GM23248 (cell line): ENCODE measurements around the gene SH3GL1. TPM values are rescaled to one million over a fixed set of nuclear protein-coding genes. Genes with fewer than 3 reads are reported as not detected.
A peak's percentile ranks its signal among the peaks of the same experiment; 100 is the strongest.
"Not testable (repeated sequence)": the region's sequence is repeated elsewhere in the genome, so short reads cannot be mapped to it uniquely, and the experiment has no call there.

ENCODE experiments used
- DNase-seq: peaks from one replicate; pipeline ENCODE4 v3.0.0-alpha.2; 2015
- H2AFZ ChIP-seq: fragments of 200-600 bp; sonication (generic); 2 replicates; pipeline ENCODE4 v1.6.1; 2016; ENCODE audit warnings: antibody characterized with exemption
- H3F3A ChIP-seq: fragments of 200-600 bp; sonication (generic); 2 replicates; pipeline ENCODE4 v1.6.1; 2016; ENCODE audit warnings: mild to moderate bottlenecking, antibody characterized with exemption, mixed run types; ENCODE audit not compliant: insufficient read depth
- H3K27ac ChIP-seq: fragments of 200-600 bp; sonication (generic); 2 replicates; pipeline ENCODE4 v1.5.1; 2016; ENCODE audit warnings: mild to moderate bottlenecking
- H3K27me3 ChIP-seq: fragments of 200-600 bp; sonication (generic); replicated peaks from 2 replicates; pipeline ENCODE4 v1.6.1; 2016; ENCODE audit warnings: mild to moderate bottlenecking; ENCODE audit not compliant: insufficient read depth
- H3K36me3 ChIP-seq: fragments of 200-600 bp; sonication (generic); 2 replicates; pipeline ENCODE4 v1.6.1; 2016; ENCODE audit warnings: low read depth, mild to moderate bottlenecking
- H3K4me1 ChIP-seq: fragments of 200-600 bp; sonication (generic); 2 replicates; pipeline ENCODE4 v1.6.1; 2016; ENCODE audit warnings: mild to moderate bottlenecking; ENCODE audit not compliant: insufficient read depth
- H3K4me2 ChIP-seq: fragments of 200-600 bp; sonication (generic); one replicate; pipeline ENCODE4 v1.6.1; 2016; ENCODE audit warnings: mild to moderate bottlenecking; ENCODE audit not compliant: unreplicated experiment
- H3K4me3 ChIP-seq: fragments of 200-600 bp; sonication (generic); 2 replicates; pipeline ENCODE4 v1.5.1; 2016; ENCODE audit warnings: mild to moderate bottlenecking
- H3K79me2 ChIP-seq: fragments of 200-600 bp; sonication (generic); 2 replicates; pipeline ENCODE4 v1.6.1; 2016; ENCODE audit warnings: mild to moderate bottlenecking; ENCODE audit not compliant: insufficient read depth
- H3K9ac ChIP-seq: fragments of 200-600 bp; sonication (generic); 2 replicates; pipeline ENCODE4 v1.6.1; 2016; ENCODE audit warnings: mild to moderate bottlenecking
- H3K9me2 ChIP-seq: fragments of 200-600 bp; sonication (generic); 2 replicates; pipeline ENCODE4 v1.6.1; 2016; ENCODE audit warnings: mixed run types, mild to moderate bottlenecking, moderate library complexity; ENCODE audit not compliant: insufficient read depth
- H3K9me3 ChIP-seq: fragments of 200-600 bp; sonication (generic); one replicate; pipeline ENCODE4 v1.6.1; 2017; ENCODE audit warnings: low read depth
- H4K20me1 ChIP-seq: fragments of 200-600 bp; sonication (generic); 2 replicates; pipeline ENCODE4 v1.6.0; 2016; ENCODE audit not compliant: insufficient read depth
- EZH2 ChIP-seq: fragments of 200-600 bp; sonication (generic); IDR thresholded peaks from 2 replicates; pipeline ENCODE4 v1.6.1; 2018; ENCODE audit warnings: antibody characterized with exemption, mild to moderate bottlenecking; ENCODE audit not compliant: insufficient read depth, poor library complexity, severe bottlenecking
- EZH2phosphoT487 ChIP-seq: fragments of 200-600 bp; sonication (generic); IDR thresholded peaks from 2 replicates; pipeline ENCODE4 v1.6.1; 2018; ENCODE audit warnings: antibody characterized with exemption, moderate library complexity, mild to moderate bottlenecking, low read depth; ENCODE audit not compliant: insufficient read depth
- WGBS, 2 experiments: methylation state at CpG; one replicate each; pipeline ENCODE4 v1.1.6; 2015 to 2017; ENCODE audit warnings: low lambda C conversion rate in 2 of 2, low coverage in 1 of 2; ENCODE audit errors: missing lambda C conversion rate in 2 of 2; 5-methylcytosine and 5-hydroxymethylcytosine counted together
- in situ Hi-C: fragments of 300-500 bp; cut with MboI; formaldehyde crosslinking; loops from 2 replicates; pipeline ENCODE4 v1.15.0; 2020
- polyA plus RNA-seq: library from polyadenylated mRNA; unstranded; fragments of >200 nt; fragmentation: Nextera tagmentation; extraction: Ambion mirVana; gene quantifications from 2 replicates; pipeline ENCODE4 v1.2.1, GENCODE V29; 2016
- total RNA-seq: library from RNA; depleted of rRNA; stranded (reverse); fragments of >200 nt; shearing (Covaris generic); gene quantifications from 2 replicates; pipeline ENCODE4 v1.2.3, GENCODE V29; 2014

Gene SH3GL1
- total and polyA plus RNA-seq, 2 experiments from 2014 or later, result 141 to 151 TPM

DNA sequence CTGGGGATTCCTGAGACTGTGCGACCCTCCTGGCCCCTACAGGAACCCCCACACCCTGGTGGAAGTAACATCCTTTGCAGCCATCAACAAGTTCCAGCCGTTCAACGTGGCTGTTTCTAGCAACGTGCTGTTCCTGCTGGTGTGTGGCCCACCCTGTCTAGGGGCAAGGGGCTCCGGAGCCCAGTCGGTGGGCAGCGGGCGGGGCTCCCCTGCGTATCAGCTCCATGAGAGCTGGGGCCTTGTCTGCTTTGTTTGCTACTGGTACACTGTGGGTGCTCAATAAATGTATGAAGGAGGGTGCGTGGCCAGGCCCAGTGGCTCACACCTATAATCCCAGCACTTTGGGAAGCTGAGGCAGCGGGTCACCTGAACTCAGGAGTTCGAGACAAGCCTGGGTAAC, 46.1 kb downstream of the SH3GL1 start:
- Histone ChIP-seq H3K27me3 (no peaks in the 10 kb centered on the region), H3K9me2 (no peaks in the 10 kb centered on the region), H3K36me3 (peaks cover 5% of the 10 kb centered on the region; the same call in 1 of the 2 replicates), H3K79me2 (no peaks in the 10 kb centered on the region), H3K9me3 (no peaks in the 10 kb centered on the region), H3K4me2 (no peak overlapping the region), H3F3A (peaks cover 9% of the 10 kb centered on the region; the same call in 1 of the 2 replicates), H3K4me3 (no peak overlapping the region), H4K20me1 (no peaks in the 10 kb centered on the region), H3K9ac (no peak overlapping the region), H3K27ac (no peak overlapping the region), H3K4me1 (no peaks in the 10 kb centered on the region), H2AFZ (no peak overlapping the region)
- no peak for TF ChIP-seq EZH2
- no peak for TF ChIP-seq EZH2phosphoT487
- in situ Hi-C loops, result no loop called here
- 83 to 89% methylated on average over 12 of the region's 12 CpGs for WGBS, 2 experiments
- DNase-seq, result no peak

DNA sequence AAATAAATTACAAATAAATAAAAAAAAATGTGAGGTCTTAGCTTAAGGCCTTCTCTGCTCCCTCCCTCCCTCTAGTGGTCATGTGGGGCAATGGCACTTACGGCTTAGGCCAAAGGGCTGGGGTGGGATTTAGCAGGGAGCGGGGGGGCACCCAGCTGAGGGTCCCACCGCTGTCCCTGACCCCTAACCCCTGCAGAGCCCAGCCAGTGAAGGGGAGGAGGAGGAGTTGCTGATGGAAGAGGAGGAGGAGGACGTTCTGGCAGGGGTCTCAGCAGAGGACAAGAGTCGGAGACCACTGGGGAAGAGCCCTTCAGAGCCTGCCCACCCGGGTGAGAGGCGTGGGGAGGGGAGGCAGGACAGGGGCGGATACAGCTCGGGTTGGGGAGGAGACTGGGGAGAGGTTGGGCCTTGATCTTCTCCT, 47.6 kb downstream of the SH3GL1 start:
- Histone ChIP-seq H3K27me3 (no peaks in the 10 kb centered on the region), H2AFZ (no peak overlapping the region), H3K9me2 (no peaks in the 10 kb centered on the region), H3K9me3 (no peaks in the 10 kb centered on the region), H3K4me1 (no peaks in the 10 kb centered on the region), H3K36me3 (no peaks in the 10 kb centered on the region), H4K20me1 (no peaks in the 10 kb centered on the region), H3K4me2 (no peak overlapping the region), H3K27ac (no peak overlapping the region), H3K9ac (no peak overlapping the region), H3K79me2 (no peaks in the 10 kb centered on the region), H3F3A (peaks cover 9% of the 10 kb centered on the region; the same call in 1 of the 2 replicates), H3K4me3 (no peak overlapping the region)
- DNase-seq, result peak; percentile 72
- in situ Hi-C loops, result no loop called here
- 16 to 25% methylated on average over 8 to 9 of the region's 9 CpGs for WGBS, 2 experiments
- TF ChIP-seq EZH2 (no peak), EZH2phosphoT487 (no peak)

DNA sequence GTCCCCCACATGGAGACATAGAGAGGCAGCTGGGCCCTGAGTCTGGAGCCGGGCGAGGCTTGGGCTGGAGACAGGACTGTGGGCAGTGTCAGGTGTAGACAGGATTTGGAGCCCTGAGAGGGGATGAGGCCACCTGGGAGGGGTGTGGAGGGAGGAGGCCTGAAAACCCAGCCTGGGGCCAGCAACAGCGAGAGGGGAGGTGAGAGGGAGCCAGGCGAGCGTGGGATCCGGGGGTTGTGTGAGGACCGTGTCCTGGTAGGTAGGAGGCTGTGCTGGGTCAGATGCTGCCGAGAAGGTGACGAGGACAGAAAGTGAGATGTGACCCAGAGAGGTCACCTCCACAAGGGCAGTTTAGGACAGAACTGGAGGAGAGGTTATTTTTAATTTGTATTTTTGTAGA, 49.6 kb downstream of the SH3GL1 start:
- no peaks in the 10 kb centered on the region for H3K36me3 ChIP-seq
- H2AFZ ChIP-seq, result no peak overlapping the region
- H3K9me2 ChIP-seq, result no peaks in the 10 kb centered on the region
- H3K27me3 ChIP-seq, result no peaks in the 10 kb centered on the region
- TF ChIP-seq EZH2phosphoT487 (no peak), EZH2 (no peak)
- peaks cover 9% of the 10 kb centered on the region; the same call in 1 of the 2 replicates for H3F3A ChIP-seq
- H3K4me2 ChIP-seq, result no peak overlapping the region
- H3K79me2 ChIP-seq, result no peaks in the 10 kb centered on the region
- DNase-seq, result no peak
- H3K4me3 ChIP-seq, result no peak overlapping the region
- 94 to 97% methylated on average over 8 to 9 of the region's 9 CpGs for WGBS, 2 experiments
- no peaks in the 10 kb centered on the region for H4K20me1 ChIP-seq
- H3K9me3 ChIP-seq, result no peaks in the 10 kb centered on the region
- no peak overlapping the region for H3K27ac ChIP-seq
- H3K9ac ChIP-seq, result no peak overlapping the region
- in situ Hi-C loops, result no loop called here
- no peaks in the 10 kb centered on the region for H3K4me1 ChIP-seq

DNA sequence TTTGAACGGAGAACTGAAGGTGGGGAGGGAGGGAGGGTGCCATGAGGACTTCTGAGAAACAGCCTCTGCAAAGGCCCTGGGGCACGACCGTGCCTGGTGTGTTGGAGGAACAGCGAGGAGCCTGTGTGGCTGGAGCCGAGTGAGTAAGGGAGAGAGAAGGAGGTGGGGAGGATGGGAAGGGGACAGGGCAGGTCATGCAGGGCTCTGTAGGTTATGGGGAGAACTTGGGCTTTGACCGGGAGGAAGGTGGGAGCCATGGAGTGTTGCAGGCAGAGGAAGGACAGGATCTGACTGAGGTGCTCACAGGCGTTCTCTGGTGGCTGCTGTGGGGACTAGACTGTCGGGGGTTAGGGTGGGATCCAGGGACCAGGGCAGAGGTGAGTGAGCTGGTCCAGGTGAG, 50.2 kb downstream of the SH3GL1 start:
- no peaks in the 10 kb centered on the region for H3K9me3 ChIP-seq
- WGBS, 2 experiments, result 74 to 84% methylated on average over 3 to 8 of the region's 8 CpGs
- H3K4me3 ChIP-seq, result no peak overlapping the region
- no peaks in the 10 kb centered on the region for H3K79me2 ChIP-seq
- no peaks in the 10 kb centered on the region for H3K4me1 ChIP-seq
- no peaks in the 10 kb centered on the region for H3K36me3 ChIP-seq
- no peaks in the 10 kb centered on the region for H4K20me1 ChIP-seq
- no peak overlapping the region for H3K4me2 ChIP-seq
- TF ChIP-seq EZH2phosphoT487, result no peak
- TF ChIP-seq EZH2, result no peak
- no peak overlapping the region for H3K9ac ChIP-seq
- no peak overlapping the region for H3K27ac ChIP-seq
- DNase-seq, result no peak
- no peak overlapping the region for H2AFZ ChIP-seq
- in situ Hi-C loops, result no loop called here
- no peaks in the 10 kb centered on the region for H3K27me3 ChIP-seq
- H3F3A ChIP-seq, result peaks cover 9% of the 10 kb centered on the region; the same call in 1 of the 2 replicates
- no peaks in the 10 kb centered on the region for H3K9me2 ChIP-seq

DNA sequence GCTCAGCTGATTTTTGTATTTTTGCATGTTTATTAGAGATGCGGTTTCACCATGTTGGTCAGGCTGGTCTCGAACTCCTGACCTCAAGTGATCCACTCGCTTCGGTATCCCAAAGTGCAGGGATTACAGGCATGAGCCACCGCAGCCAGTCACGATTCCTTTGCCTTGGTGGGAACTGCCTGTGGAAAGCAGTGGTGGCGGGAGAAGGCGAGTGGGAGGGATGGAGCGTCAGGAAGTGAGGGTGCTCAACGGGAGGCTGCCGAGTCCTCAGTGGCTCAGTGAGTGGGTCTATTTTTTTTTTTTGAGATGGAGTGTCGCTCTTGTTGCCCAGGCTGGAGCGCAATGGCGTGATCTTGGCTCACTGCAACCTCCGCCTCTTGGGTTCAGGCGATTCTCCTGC, 51.1 kb downstream of the SH3GL1 start:
- H3K4me2 ChIP-seq, H2AFZ ChIP-seq, H3K27me3 ChIP-seq, H3K9me2 ChIP-seq, H3K9ac ChIP-seq, H3K9me3 ChIP-seq, DNase-seq, H3K27ac ChIP-seq, H3K79me2 ChIP-seq, H3F3A ChIP-seq, H4K20me1 ChIP-seq, H3K4me3 ChIP-seq, H3K4me1 ChIP-seq, H3K36me3 ChIP-seq, in situ Hi-C loops: not testable (repeated sequence)
- 89 to 92% methylated on average over 16 of the region's 16 CpGs for WGBS, 2 experiments
